ENCODE data around the gene CLTCL1.

Gene CLTCL1

DNA sequence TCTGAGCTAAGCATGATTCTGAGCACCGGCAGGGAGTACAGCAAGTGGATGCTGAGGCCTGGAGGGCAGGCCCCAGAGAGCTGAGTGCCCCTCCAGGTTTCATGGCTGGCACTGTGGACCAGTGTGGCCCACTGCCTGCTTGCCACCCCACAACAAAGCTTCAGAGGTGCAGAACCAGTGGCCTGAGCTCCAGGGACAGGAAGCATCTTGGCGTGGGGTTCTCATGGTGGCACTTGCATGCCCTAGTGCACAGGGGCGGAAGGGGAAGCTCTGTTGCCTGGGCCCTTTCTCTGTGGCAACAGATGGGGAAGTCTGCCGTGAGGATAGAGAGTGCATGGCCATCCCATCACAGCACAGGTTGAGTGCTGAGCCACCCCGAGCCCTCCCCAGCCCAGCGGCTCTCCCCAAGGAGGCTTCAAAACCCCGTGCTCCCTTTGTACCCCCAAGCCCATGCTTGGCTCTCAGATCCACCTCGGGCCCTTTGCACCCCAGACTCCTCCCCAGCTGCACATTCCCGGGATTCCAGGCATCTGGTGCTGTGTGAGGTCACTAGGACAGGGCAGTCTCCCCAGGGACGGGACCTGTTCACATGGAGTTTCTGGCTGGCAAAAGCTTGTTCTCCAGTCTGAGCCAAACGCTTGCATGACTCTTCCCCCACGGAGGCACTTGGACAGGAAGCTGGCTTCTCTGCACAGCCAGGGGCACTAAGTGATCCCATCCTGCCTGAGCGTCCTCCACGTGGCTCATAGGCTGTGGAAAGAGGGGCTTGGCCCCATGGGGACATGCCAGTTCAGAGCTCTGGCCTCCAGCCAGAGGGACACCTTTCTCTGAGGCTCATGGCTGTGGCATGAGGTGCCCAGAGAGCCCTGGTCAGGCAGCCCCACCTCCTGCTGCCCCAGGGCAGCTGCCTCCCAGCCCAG lies 117.2 kb downstream of the CLTCL1 start:
- Mint-ChIP-seq H3K9me3 (no peaks in the 10 kb centered on the region), H3K4me3 (peak overlapping the region; percentile 25)
- TF ChIP-seq, protein P1, sequence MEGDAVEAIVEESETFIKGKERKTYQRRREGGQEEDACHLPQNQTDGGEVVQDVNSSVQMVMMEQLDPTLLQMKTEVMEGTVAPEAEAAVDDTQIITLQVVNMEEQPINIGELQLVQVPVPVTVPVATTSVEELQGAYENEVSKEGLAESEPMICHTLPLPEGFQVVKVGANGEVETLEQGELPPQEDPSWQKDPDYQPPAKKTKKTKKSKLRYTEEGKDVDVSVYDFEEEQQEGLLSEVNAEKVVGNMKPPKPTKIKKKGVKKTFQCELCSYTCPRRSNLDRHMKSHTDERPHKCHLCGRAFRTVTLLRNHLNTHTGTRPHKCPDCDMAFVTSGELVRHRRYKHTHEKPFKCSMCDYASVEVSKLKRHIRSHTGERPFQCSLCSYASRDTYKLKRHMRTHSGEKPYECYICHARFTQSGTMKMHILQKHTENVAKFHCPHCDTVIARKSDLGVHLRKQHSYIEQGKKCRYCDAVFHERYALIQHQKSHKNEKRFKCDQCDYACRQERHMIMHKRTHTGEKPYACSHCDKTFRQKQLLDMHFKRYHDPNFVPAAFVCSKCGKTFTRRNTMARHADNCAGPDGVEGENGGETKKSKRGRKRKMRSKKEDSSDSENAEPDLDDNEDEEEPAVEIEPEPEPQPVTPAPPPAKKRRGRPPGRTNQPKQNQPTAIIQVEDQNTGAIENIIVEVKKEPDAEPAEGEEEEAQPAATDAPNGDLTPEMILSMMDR (IDR thresholded peaks at IDR 0.05), result no peak

DNA sequence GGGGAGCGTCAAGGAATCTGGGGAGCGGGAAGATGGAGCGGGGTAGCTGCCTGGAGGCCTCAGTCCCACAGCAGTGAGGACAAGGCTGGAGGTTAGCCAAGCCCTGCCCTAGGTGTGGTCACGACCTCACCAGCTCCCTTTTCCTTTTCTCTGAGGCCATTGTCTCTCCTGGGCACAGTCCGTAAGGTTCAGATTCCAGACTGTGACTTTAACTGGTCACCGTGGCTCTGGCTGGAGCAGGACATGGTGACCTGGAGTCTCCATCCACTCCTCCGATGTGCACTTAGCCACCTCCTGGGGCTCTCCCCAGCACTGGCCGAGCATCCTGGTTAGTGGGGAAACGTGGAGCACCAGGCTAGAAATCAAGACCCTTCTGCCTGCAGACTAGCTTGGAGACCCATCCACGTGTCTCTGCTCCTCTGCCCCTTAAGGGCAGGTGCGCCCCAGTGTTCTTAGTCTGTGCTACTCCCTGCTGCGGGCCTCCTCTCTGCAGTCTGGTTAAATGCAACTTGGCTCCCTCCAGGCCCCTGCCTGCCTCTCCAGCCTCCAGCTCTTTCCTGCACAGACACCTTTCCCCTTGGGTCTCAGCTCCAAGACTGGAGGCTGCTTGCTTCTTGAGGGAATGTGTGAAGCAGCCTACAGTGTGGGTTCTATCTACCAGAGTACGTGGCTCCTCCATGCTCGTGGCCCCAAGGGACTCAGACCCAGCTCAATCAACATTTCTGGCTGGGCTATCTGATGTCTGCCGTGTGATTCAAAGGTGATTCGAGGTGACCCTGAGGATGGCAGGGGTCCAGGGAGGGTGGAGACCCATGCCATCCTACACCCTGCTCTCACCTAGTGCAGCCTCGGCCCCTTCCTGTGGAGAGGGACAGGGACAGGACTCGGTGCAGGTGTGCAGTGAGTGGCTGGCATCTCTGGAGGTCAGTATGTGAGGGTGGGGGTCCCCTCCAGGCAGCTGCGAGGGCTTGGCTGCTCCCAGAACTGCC lies 118.2 kb downstream of the CLTCL1 start:
- Mint-ChIP-seq H3K27me3 (ENCODE audit: low read depth, poor library complexity) (peaks cover 31% of the 10 kb centered on the region), H3K36me3 (ENCODE audit: low read depth) (no peaks in the 10 kb centered on the region), H3K27ac (peak overlapping the region; percentile 97), H3K9me3 (no peaks in the 10 kb centered on the region), H3K4me3 (peak overlapping the region; percentile 94), H3K4me1 (peaks cover 54% of the 10 kb centered on the region)
- TF ChIP-seq, protein P1 (IDR thresholded peaks at IDR 0.05), result no peak
- no peak for DNase-seq

More for the DNA sequence above, 117.2 kb downstream of the CLTCL1 start:
- Mint-ChIP-seq H3K4me1 (peaks cover 53% of the 10 kb centered on the region), H3K36me3 (ENCODE audit: low read depth) (no peaks in the 10 kb centered on the region), H3K27ac (no peak overlapping the region), H3K27me3 (ENCODE audit: low read depth, poor library complexity) (peaks cover 21% of the 10 kb centered on the region)
- DNase-seq, result peak; percentile 36

DNA sequence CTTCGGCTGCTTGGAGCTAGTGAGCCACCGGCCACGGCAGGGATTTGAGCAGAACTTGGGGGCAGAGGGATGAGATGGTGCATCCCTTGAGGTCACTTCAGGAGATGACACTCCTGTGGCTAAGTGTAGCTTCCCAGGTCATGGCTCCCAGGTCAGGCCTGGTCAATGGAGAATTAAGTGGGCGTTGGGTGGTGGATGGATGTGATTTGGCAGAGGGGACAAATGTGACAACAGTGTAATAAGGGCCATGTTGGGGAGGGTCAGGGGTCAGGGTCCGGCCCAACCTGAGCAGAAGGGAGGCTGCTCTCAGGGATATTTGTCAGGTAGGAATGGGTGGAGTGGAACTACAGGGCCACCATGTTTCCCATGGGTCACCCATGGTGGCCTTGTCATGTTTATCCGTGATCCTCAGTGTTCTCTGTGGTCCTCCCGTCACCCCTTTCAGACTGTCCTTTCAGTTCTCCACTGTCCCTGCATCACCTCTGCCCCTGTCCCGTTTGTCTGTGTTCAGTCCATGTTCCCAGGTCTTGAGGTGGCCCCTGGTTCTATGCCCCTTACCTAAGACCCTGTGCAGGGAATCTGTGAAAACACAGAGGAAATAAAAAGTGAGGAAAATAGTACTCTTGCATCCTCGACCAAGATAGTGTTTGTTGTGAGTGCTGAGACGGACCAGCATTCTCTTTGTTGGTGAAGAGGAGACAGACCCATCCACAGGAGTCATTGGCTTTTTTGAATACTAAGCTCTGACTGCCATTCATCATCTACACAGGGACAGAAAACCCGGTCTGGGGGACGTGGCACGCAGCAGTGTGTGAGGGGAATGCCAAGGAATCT lies 119.1 kb downstream of the CLTCL1 start:
- Mint-ChIP-seq H3K4me3 (peak overlapping the region; percentile 94), H3K27me3 (ENCODE audit: low read depth, poor library complexity) (peaks cover 40% of the 10 kb centered on the region), H3K9me3 (no peaks in the 10 kb centered on the region), H3K27ac (peak overlapping the region; percentile 97), H3K4me1 (peaks cover 54% of the 10 kb centered on the region), H3K36me3 (ENCODE audit: low read depth) (no peaks in the 10 kb centered on the region)
- TF ChIP-seq, protein P1 (IDR thresholded peaks at IDR 0.05), result no peak
- no peak for DNase-seq

DNA sequence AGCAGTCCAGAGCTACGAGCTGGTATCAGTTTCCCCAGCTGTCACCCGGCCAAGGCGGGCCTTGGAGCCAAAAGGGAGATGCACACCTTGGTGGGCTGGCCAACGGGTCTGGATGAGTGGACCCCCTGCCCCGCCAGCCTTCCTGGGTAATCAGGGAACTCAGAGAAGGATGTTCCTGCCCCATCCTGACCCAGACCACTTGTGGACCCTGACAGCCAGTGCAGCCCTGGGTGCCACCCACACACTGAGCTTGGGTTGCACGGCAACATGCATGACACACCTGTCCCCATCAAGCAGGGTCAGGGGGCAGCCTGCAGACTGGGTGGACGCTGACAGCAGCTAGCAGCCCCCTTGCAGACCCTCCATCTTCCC lies 121.6 kb downstream of the CLTCL1 start:
- peaks cover under 1% of the 10 kb centered on the region for H3K9me3 Mint-ChIP-seq
- H3K27me3 Mint-ChIP-seq (ENCODE audit: low read depth, poor library complexity), result peaks cover 65% of the 10 kb centered on the region
- no peaks in the 10 kb centered on the region for H3K36me3 Mint-ChIP-seq (ENCODE audit: low read depth)
- H3K4me1 Mint-ChIP-seq, result peaks cover 37% of the 10 kb centered on the region
- DNase-seq, result no peak
- peak overlapping the region; percentile 94 for H3K4me3 Mint-ChIP-seq
- TF ChIP-seq, protein P1 (IDR thresholded peaks at IDR 0.05), result no peak
- H3K27ac Mint-ChIP-seq, result no peak overlapping the region
